ENCODE measurements around the gene ISL1. TPM values are rescaled to one million over a fixed set of nuclear protein-coding genes. Genes with fewer than 3 reads are reported as not detected.

ISL1 gene
- total RNA-seq, 1 experiment from 2014 or later = 1.2 TPM

DNA sequence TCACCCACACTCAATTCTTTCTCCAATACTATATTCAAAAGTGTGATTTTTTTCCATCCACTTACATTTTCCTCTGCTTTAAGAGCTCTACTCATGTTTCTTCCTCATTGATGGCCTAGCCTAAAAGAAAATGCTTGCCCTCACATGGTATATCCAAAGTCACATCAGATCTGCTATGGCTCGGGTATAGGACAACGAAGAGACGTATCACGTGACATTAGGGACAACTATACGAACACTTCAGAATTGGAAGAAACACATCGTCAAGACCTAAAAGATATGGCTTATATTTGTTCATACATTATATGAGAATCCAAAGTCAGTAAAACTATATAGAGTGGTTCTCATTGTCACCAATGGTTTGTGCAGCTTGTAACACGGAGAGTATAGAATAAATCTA, 8.2 kb upstream of the ISL1 start:
- no peaks in the 10 kb centered on the region for H3K4me1 Mint-ChIP-seq (ENCODE audit: insufficient read depth, unreplicated experiment)
- intact Hi-C loops (cut with micrococcal nuclease) = no loop called here

DNA sequence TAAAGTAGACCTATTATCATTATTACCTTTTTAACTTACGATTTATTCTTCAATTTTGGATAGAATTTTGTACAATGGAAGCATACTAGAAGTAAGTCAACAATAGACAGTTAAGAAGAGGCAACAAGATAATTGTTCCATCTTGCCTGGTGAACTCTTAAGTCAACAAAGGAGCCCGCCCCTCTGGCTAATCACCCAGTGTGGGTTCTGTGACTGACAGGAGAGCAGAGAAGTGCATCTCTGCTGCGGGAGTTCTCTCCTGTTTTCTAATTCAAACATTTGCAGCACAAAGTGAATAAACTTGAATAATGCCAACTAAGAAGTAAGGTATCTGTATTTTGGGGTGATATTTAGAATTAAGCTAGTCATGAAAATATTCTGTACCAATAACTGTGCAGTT, 6.7 kb upstream of the ISL1 start:
- no TSS peak for BruUV-seq (replicated peaks)
- ChIA-PET POLR2A (no interaction called here), CTCF (no interaction called here)
- H3K36me3 Mint-ChIP-seq (ENCODE audit: insufficient read depth, unreplicated experiment) = no peaks in the 10 kb centered on the region
- H3K4me3 Mint-ChIP-seq (ENCODE audit: unreplicated experiment) = no peak overlapping the region
- H3K27me3 Mint-ChIP-seq (ENCODE audit: insufficient read depth, unreplicated experiment) = no peaks in the 10 kb centered on the region
- no peaks in the 10 kb centered on the region for H3K9me3 Mint-ChIP-seq (ENCODE audit: unreplicated experiment)
- H3K27ac Mint-ChIP-seq (ENCODE audit: low read depth, unreplicated experiment) = no peak overlapping the region
- H3K4me1 Mint-ChIP-seq (ENCODE audit: insufficient read depth, unreplicated experiment) = peaks cover 6% of the 10 kb centered on the region
- TF ChIP-seq, protein P1, sequence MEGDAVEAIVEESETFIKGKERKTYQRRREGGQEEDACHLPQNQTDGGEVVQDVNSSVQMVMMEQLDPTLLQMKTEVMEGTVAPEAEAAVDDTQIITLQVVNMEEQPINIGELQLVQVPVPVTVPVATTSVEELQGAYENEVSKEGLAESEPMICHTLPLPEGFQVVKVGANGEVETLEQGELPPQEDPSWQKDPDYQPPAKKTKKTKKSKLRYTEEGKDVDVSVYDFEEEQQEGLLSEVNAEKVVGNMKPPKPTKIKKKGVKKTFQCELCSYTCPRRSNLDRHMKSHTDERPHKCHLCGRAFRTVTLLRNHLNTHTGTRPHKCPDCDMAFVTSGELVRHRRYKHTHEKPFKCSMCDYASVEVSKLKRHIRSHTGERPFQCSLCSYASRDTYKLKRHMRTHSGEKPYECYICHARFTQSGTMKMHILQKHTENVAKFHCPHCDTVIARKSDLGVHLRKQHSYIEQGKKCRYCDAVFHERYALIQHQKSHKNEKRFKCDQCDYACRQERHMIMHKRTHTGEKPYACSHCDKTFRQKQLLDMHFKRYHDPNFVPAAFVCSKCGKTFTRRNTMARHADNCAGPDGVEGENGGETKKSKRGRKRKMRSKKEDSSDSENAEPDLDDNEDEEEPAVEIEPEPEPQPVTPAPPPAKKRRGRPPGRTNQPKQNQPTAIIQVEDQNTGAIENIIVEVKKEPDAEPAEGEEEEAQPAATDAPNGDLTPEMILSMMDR (IDR thresholded peaks at IDR 0.05; ENCODE audit: unreplicated experiment) = no peak
- intact Hi-C loops (cut with micrococcal nuclease) = no loop called here
- DNase-seq (ENCODE audit: unreplicated experiment) = no peak

More for the DNA sequence above, 8.2 kb upstream of the ISL1 start:
- Mint-ChIP-seq H3K27ac (ENCODE audit: low read depth, unreplicated experiment) (no peak overlapping the region), H3K27me3 (ENCODE audit: insufficient read depth, unreplicated experiment) (no peaks in the 10 kb centered on the region), H3K36me3 (ENCODE audit: insufficient read depth, unreplicated experiment) (no peaks in the 10 kb centered on the region), H3K9me3 (ENCODE audit: unreplicated experiment) (no peaks in the 10 kb centered on the region), H3K4me3 (ENCODE audit: unreplicated experiment) (no peak overlapping the region)
- TF ChIP-seq, protein P1 (IDR thresholded peaks at IDR 0.05; ENCODE audit: unreplicated experiment) = no peak
- ChIA-PET POLR2A (no interaction called here), CTCF (interaction anchor here (0.5 to 1.7 kb wide), 2 partner anchors 412 to 481 kb away, joined by 3 to 7 read pairs; no protein-coding TSS in a partner anchor)
- DNase-seq (ENCODE audit: unreplicated experiment) = no peak
- no TSS peak for BruUV-seq (replicated peaks)

DNA sequence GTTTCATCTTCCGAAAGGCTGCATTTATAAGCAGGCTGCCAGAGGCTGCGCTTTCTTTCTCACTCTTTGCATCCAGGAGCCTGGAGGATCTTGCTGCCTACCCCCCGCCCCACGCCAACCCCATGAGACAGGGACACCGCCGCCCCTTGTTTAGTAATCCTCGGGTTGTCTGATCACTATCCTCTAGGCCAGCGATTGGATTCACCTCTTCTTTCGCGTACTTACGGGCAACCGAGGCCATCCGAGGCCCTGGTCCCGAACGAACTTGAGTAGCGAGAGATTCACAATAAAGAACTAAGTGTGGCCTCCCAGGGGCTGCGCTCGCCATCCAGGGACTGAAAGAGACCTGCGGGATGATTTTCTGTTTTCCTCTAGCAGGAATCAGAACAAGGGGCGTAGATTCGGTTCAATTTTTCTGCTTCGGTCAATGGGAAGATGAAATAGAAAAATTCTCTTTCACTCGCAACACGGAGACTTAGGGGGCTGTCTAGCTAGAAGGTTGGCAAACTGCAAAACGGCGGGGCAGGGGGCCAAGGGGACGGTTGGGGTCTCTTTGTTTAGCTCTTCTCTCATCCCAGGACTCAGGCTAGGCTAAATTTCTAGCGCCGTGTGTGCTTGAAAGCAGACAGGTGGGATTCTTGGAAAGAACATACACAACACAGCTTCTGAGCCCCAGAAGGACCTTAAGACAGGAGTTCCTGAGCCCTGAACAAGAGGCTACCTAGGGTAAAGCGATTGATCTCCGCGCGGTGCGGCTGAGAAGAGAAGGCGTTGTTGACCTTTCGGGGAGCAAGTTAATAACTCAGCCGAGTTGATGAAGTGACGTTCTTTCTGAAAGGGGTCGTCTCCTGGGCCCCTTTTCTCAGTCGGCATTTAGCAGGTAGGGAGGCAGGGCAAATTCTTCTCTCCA, 5.8 kb upstream of the ISL1 start:
- no peak overlapping the region for H3K4me3 Mint-ChIP-seq (ENCODE audit: unreplicated experiment)
- ChIA-PET POLR2A (no interaction called here), CTCF (interaction anchor here (0.9 to 1.9 kb wide), 3 partner anchors 9 to 419 kb away, joined by 3 to 5 read pairs (median 5); no protein-coding TSS in a partner anchor)
- H3K36me3 Mint-ChIP-seq (ENCODE audit: insufficient read depth, unreplicated experiment) = no peaks in the 10 kb centered on the region
- BruUV-seq (replicated peaks) = no TSS peak
- peaks cover 10% of the 10 kb centered on the region for H3K4me1 Mint-ChIP-seq (ENCODE audit: insufficient read depth, unreplicated experiment)
- no peaks in the 10 kb centered on the region for H3K27me3 Mint-ChIP-seq (ENCODE audit: insufficient read depth, unreplicated experiment)
- intact Hi-C loops (cut with micrococcal nuclease) = no loop called here
- no peak for DNase-seq (ENCODE audit: unreplicated experiment)
- TF ChIP-seq, protein P1 (IDR thresholded peaks at IDR 0.05; ENCODE audit: unreplicated experiment) = no peak
- H3K27ac Mint-ChIP-seq (ENCODE audit: low read depth, unreplicated experiment) = no peak overlapping the region
- H3K9me3 Mint-ChIP-seq (ENCODE audit: unreplicated experiment) = no peaks in the 10 kb centered on the region

DNA sequence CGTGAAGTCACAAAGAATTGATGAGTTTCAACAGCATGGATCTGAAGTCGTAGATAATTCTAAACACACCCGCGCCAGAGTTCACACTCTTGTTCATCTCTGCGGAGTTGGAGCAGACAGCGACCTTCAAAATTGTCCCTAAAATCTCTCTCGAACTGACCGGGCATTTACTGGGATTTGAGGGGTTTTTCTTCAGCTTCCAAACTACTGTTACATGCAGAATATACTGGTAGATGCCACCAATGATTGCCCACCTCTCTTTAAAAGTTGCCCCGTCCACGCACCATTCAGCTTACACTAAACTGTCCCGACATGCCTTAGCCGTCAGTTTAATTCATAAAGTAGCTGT, 5.2 kb upstream of the ISL1 start:
- POLR2A ChIA-PET = interaction anchor here (1.0 kb wide), 1 partner anchor 9 kb away, joined by 4 read pairs; no protein-coding TSS in a partner anchor
- Mint-ChIP-seq H3K27ac (ENCODE audit: low read depth, unreplicated experiment) (no peak overlapping the region), H3K4me1 (ENCODE audit: insufficient read depth, unreplicated experiment) (peaks cover 10% of the 10 kb centered on the region), H3K36me3 (ENCODE audit: insufficient read depth, unreplicated experiment) (peaks cover 2% of the 10 kb centered on the region), H3K4me3 (ENCODE audit: unreplicated experiment) (no peak overlapping the region), H3K27me3 (ENCODE audit: insufficient read depth, unreplicated experiment) (no peaks in the 10 kb centered on the region), H3K9me3 (ENCODE audit: unreplicated experiment) (no peaks in the 10 kb centered on the region)
- TF ChIP-seq, protein P1 (IDR thresholded peaks at IDR 0.05; ENCODE audit: unreplicated experiment) = no peak
- no TSS peak for BruUV-seq (replicated peaks)
- intact Hi-C loops (cut with micrococcal nuclease) = no loop called here
- no peak for DNase-seq (ENCODE audit: unreplicated experiment)
- CTCF ChIA-PET = interaction anchor here (0.6 to 1.9 kb wide), 7 partner anchors 11 to 554 kb away, joined by 3 to 5 read pairs (median 4); no protein-coding TSS in a partner anchor
